ENCODE results near the gene PPP6R3. TPM values are rescaled to one million over a fixed set of nuclear protein-coding genes. Genes with fewer than 3 reads are reported as not detected.
"Not testable (repeated sequence)": the region's sequence is repeated elsewhere in the genome, so short reads cannot be mapped to it uniquely, and the experiment has no call there.

The PPP6R3 gene
- total RNA-seq, 2 experiments from 2014 or later, result 108 to 110 TPM

DNA sequence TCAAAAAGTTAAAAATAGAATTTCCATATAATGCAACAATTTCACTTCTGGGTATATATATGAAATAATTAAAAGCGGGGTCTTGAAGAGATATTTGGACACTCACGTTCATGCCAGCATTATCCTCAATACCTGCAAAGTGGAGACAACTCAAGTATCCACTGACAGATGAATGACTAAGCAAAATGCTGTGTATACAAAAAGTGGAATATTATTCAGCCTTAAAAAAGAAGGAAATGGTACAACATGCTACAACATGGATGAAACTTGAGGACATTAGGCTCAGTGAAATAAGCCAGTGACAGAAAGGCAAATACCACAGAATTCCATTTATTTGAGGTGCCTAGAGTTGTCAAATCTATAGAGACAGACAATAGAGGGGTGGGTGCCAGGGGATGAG is 161.3 kb downstream of the PPP6R3 start:
- CTCF ChIA-PET, result no interaction called here
- Mint-ChIP-seq H3K9me3 (no peaks in the 10 kb centered on the region), H3K4me3 (no peak overlapping the region), H3K27ac (no peak overlapping the region), H3K27me3 (no peaks in the 10 kb centered on the region), H3K36me3 (no peaks in the 10 kb centered on the region), H3K4me1 (ENCODE audit: low read depth) (no peaks in the 10 kb centered on the region)
- DNase-seq, result no peak
- POLR2A ChIA-PET, result no interaction called here
- intact Hi-C loops (cut with micrococcal nuclease), result no loop called here

DNA sequence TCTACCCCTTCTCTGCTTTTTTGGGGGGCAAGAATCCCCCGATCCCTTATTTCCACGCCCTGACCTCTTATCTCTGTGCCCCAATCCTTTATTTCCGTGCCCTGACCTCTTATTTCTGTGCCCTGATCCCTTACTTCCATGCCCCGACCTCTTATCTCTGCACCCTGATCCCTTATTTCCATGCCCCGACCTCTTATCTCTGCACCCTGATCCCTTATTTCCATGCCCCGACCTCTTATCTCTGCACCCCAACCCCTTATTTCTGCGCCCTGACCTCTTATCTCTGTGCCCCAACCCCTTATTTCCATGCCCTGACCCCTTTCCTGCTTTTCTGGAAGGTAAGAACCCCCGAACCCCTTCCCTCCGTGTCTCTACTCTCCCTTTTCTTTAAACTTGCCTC is 163.2 kb downstream of the PPP6R3 start:
- DNase-seq; H3K9me3 Mint-ChIP-seq; H3K36me3 Mint-ChIP-seq; CTCF ChIA-PET; H3K4me3 Mint-ChIP-seq; H3K4me1 Mint-ChIP-seq (ENCODE audit: low read depth); H3K27ac Mint-ChIP-seq; intact Hi-C loops (cut with micrococcal nuclease); H3K27me3 Mint-ChIP-seq; POLR2A ChIA-PET: not testable (repeated sequence)

DNA sequence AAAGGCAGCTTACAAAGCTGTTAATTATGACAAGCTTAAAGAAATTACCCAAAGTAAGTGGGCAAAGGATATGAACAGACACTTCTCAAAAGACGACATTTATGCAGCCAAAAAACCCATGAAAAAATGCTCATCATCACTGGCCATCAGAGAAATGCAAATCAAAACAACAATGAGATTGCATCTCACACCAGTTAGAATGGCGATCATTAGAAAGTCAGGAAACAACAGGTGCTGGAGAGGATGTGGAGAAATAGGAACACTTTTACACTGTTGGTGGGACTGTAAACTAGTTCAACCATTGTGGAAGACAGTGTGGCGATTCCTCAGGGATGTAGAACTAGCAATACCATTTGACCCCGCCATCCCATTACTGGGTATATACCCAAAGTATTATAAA is 164.5 kb downstream of the PPP6R3 start:
- CTCF ChIA-PET; H3K4me3 Mint-ChIP-seq; DNase-seq; intact Hi-C loops (cut with micrococcal nuclease); H3K27me3 Mint-ChIP-seq; POLR2A ChIA-PET; H3K36me3 Mint-ChIP-seq; H3K9me3 Mint-ChIP-seq; H3K4me1 Mint-ChIP-seq (ENCODE audit: low read depth); H3K27ac Mint-ChIP-seq: not testable (repeated sequence)

DNA sequence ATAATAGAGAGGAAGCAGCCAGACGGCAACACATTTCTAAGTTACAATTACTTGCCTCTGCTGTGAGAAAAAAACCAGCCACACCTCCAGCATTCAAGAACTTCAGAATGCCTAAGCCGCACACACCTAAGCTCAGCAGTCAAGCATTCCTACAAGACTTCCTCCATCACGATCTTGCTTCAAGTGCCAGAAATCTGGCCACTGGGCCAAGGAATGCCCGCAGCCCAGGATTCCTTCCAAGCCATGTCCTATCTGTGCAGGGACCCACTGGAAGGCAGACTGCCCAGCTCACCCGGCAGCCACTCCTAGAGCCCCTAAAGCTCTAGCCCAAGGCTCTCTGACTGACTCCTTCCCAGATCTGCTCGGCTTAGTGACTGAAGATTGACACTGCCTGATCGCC is 165.7 kb downstream of the PPP6R3 start:
- H3K27ac Mint-ChIP-seq; CTCF ChIA-PET; intact Hi-C loops (cut with micrococcal nuclease); H3K9me3 Mint-ChIP-seq; H3K4me3 Mint-ChIP-seq; H3K36me3 Mint-ChIP-seq; DNase-seq; H3K27me3 Mint-ChIP-seq; H3K4me1 Mint-ChIP-seq (ENCODE audit: low read depth); POLR2A ChIA-PET: not testable (repeated sequence)

DNA sequence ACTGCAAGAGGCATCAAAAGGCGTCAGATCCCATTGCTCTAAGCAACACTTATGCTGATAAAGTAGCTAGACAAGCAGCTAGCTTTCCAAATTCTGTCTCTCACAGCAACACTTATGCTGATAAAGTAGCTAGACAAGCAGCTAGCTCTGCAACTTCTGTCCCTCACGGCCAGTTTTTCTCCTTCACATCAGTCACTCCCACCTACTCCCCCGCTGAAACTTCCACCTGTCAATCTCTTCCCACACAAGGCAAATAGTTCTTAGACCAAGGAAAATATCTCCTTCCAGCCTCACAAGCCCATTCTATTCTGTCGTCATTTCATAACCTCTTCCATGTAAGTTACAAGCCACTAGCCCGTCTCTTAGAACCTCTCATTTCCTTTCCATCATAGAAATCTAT is 168.3 kb downstream of the PPP6R3 start:
- not testable (repeated sequence) for H3K9me3 Mint-ChIP-seq, H3K36me3 Mint-ChIP-seq

DNA sequence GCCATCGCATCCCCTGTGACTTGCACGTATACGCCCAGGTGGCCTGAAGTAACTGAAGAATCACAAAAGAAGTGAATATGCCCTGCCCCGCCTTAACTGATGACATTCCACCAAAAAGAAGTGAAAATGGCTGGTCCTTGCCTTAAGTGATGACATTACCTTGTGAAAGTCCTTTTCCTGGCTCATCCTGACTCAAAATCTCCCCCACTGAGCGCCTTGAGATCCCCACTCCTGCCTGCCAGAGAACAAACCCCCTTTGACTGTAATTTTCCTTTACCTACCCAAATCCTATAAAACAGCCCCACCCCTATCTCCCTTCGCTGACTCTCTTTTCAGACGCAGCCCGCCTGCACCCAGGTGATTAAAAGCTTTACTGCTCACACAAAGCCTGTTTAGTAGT is 171.8 kb downstream of the PPP6R3 start:
- DNase-seq; intact Hi-C loops (cut with micrococcal nuclease); H3K4me3 Mint-ChIP-seq; POLR2A ChIA-PET; H3K9me3 Mint-ChIP-seq; H3K27me3 Mint-ChIP-seq; H3K36me3 Mint-ChIP-seq; H3K27ac Mint-ChIP-seq; H3K4me1 Mint-ChIP-seq (ENCODE audit: low read depth); CTCF ChIA-PET: not testable (repeated sequence)

More for the DNA sequence above, 168.3 kb downstream of the PPP6R3 start:
- DNase-seq; CTCF ChIA-PET; H3K27ac Mint-ChIP-seq; H3K27me3 Mint-ChIP-seq; H3K4me3 Mint-ChIP-seq; H3K4me1 Mint-ChIP-seq (ENCODE audit: low read depth); POLR2A ChIA-PET; intact Hi-C loops (cut with micrococcal nuclease): not testable (repeated sequence)

DNA sequence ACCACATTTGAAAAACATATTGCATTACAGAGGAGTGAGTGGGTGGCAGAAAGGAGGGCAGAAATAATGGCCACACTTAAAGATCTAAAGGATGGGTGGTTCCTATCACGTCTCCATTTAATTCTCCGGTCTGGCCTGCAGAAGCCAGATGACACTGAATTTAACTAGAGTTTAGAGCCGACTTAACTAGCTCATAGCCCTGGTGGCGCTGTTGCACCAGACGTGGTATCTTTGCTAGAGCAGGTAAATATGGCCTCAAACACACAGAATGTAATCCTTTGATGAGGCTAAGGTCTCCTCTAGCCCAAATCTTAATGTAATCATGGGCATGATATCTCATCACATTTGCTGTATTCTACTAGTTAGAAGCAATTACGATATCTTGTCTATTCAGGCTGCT is 172.2 kb downstream of the PPP6R3 start:
- H3K27ac Mint-ChIP-seq, result no peak overlapping the region
- CTCF ChIA-PET, result no interaction called here
- H3K27me3 Mint-ChIP-seq, result peaks cover 10% of the 10 kb centered on the region

DNA sequence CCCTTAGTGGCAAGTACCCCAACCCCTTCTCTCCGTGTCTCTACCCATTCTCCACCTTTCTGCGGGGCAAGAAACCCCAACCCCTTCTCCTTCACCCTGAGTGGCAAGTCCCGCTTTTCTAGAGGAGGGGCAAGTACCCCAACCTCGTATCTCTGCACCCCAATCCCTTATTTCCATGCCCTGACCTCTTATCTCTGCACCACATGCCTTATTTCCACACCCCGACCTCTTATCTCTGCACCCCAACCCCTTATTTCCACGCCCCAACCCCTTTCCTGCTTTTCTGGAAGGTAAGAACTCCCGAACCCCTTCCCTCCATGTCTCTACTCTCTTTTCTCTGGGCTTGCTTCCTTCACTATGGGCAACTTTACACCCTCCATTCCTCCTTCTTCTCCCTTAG is 174.1 kb downstream of the PPP6R3 start:
- H3K36me3 Mint-ChIP-seq; H3K4me3 Mint-ChIP-seq; DNase-seq; H3K27ac Mint-ChIP-seq; H3K9me3 Mint-ChIP-seq; H3K4me1 Mint-ChIP-seq (ENCODE audit: low read depth); H3K27me3 Mint-ChIP-seq; CTCF ChIA-PET; POLR2A ChIA-PET; intact Hi-C loops (cut with micrococcal nuclease): not testable (repeated sequence)

More for the DNA sequence above, 172.2 kb downstream of the PPP6R3 start:
- Mint-ChIP-seq H3K36me3 (no peaks in the 10 kb centered on the region), H3K4me1 (ENCODE audit: low read depth) (no peaks in the 10 kb centered on the region), H3K4me3 (no peak overlapping the region), H3K9me3 (no peaks in the 10 kb centered on the region)
- intact Hi-C loops (cut with micrococcal nuclease), result no loop called here
- DNase-seq, result peak; percentile 66
- POLR2A ChIA-PET, result no interaction called here

DNA sequence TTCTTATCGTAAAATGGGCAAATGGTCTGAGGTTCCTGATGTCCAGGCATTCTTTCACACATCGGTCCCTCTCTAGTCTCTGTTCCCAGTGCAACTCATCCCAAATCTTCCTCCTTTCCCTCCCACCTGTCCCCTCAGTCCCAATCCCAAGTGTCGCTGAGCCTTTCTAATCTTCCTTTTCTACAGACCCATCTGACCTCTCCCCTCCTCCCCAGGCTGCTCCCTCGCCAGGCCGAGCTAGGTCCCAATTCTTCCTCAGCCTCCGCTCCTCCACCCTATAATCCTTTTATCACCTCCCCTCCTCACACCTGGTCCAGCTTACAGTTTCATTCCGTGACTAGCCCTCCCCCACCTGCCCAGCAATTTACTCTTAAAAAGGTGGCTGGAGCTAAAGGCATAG is 174.6 kb downstream of the PPP6R3 start:
- H3K27me3 Mint-ChIP-seq; H3K9me3 Mint-ChIP-seq; H3K36me3 Mint-ChIP-seq; H3K27ac Mint-ChIP-seq; intact Hi-C loops (cut with micrococcal nuclease); POLR2A ChIA-PET; H3K4me1 Mint-ChIP-seq (ENCODE audit: low read depth); DNase-seq; CTCF ChIA-PET; H3K4me3 Mint-ChIP-seq: not testable (repeated sequence)

DNA sequence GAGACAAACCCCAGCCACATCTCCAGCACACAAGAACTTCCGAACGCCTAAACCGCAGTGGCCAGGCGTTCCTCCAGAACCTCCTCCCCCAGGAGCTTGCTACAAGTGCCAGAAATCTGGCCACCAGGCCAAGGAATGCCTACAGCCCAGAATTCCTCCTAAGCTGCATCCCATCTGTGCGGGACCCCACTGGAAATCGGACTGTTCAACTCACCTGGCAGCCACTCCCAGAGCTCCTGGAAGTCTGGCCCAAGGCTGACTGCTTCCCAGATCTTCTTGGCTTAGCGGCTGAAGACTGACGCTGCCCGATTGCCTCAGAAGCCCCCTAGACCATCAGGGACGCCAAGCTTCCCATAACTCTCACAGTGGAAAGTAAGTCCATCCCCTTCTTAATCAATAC is 175.3 kb downstream of the PPP6R3 start:
- H3K36me3 Mint-ChIP-seq; H3K4me1 Mint-ChIP-seq (ENCODE audit: low read depth); H3K9me3 Mint-ChIP-seq; intact Hi-C loops (cut with micrococcal nuclease); H3K27ac Mint-ChIP-seq; POLR2A ChIA-PET; H3K4me3 Mint-ChIP-seq; DNase-seq; CTCF ChIA-PET: not testable (repeated sequence)
- peaks cover 12% of the 10 kb centered on the region for H3K27me3 Mint-ChIP-seq

DNA sequence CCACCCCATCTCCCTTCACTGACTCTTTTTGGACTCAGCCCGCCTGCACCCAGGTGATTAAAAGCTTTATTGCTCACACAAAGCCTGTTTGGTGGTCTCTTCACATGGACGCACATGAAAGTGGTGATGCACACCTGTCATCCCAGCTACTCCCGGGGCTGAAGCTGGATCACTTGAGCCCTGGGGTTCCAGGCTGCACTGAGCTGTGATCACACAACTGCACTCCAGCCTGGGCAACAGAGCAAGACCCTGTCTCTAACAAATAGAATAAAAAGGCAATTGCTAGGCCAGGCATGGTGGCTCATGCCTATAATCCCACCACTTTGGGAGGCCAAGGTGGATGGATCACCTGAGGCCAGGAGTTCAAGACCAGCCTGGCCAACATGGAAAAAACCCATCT is 178.8 kb downstream of the PPP6R3 start:
- H3K36me3 Mint-ChIP-seq; H3K4me1 Mint-ChIP-seq (ENCODE audit: low read depth); H3K27ac Mint-ChIP-seq; intact Hi-C loops (cut with micrococcal nuclease); DNase-seq; CTCF ChIA-PET; POLR2A ChIA-PET; H3K4me3 Mint-ChIP-seq; H3K9me3 Mint-ChIP-seq: not testable (repeated sequence)
- H3K27me3 Mint-ChIP-seq, result peaks cover 10% of the 10 kb centered on the region

DNA sequence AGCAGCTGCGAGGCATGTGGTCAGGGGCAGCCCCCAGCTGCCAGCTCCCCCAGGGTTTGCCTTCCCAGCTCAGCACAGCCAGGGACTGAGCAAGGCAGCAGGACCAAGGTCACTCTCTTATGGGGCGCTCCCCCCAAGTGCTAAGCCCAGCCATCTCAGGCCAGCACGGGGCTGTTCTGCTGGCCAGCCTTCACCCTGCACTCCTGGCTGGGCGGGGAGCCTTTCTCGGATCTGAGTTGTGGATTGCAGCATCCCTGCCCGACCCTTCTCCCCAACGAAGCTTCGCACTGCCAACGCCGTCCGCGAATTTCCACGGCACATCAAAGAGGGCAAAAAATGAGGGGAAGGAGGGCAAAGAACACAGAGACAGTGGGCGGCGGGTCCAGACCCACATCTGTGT is 181.3 kb downstream of the PPP6R3 start:
- Mint-ChIP-seq H3K27ac (no peak overlapping the region), H3K36me3 (no peaks in the 10 kb centered on the region), H3K27me3 (peaks cover 2% of the 10 kb centered on the region), H3K4me1 (ENCODE audit: low read depth) (no peaks in the 10 kb centered on the region), H3K9me3 (peaks cover 8% of the 10 kb centered on the region), H3K4me3 (no peak overlapping the region)
- POLR2A ChIA-PET, result no interaction called here
- CTCF ChIA-PET, result no interaction called here
- intact Hi-C loops (cut with micrococcal nuclease), result no loop called here
- no peak for DNase-seq

DNA sequence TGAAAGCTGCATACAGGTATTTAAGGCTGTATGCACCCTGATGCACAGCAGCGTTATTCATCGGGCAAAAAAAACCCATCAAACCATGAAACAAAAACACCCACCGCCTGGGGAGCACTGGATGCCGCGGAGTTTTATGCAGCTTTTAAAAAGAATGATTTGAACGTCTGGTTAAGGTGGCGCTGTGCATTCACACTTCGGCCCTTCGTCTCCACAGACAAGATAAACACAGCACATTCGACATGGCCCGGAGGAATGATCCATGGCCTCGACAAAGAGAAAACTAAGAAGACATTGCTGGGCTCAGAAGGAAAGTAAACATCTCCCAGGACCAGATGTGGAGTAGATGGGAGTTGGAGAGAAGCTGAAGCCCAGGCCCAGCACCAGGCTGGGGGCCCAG is 183.0 kb downstream of the PPP6R3 start:
- Mint-ChIP-seq H3K4me1 (ENCODE audit: low read depth) (no peaks in the 10 kb centered on the region), H3K4me3 (no peak overlapping the region), H3K9me3 (peaks cover 17% of the 10 kb centered on the region), H3K27me3 (peaks cover 9% of the 10 kb centered on the region), H3K27ac (no peak overlapping the region), H3K36me3 (no peaks in the 10 kb centered on the region)
- intact Hi-C loops (cut with micrococcal nuclease), result no loop called here
- CTCF ChIA-PET, result interaction anchor here (0.7 to 1.2 kb wide), 2 partner anchors 48 to 361 kb away, joined by 3 read pairs; no protein-coding TSS in a partner anchor
- DNase-seq, result no peak
- POLR2A ChIA-PET, result no interaction called here

DNA sequence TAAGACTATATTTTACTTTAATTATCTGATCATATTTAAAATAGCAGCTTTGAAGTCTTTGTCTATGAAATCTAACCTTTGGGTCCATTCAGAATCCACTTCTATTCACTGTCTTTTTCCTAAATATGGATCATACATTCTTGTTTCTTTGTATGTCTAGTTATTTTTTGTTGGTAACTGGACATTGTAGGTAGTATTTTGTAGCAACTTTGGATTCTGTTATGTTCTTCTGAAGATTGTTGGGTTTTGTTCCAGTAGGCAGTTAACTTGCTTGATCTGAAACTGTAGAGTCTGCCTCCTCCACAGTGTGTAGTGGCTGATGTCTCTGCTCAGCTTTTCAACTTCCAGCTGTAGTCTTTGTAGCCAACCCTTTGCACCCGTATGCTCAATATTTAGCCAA is 186.3 kb downstream of the PPP6R3 start:
- CTCF ChIA-PET, result no interaction called here
- Mint-ChIP-seq H3K36me3 (no peaks in the 10 kb centered on the region), H3K4me1 (ENCODE audit: low read depth) (no peaks in the 10 kb centered on the region)

More for the DNA sequence above, 186.3 kb downstream of the PPP6R3 start:
- Mint-ChIP-seq H3K9me3 (peaks cover 17% of the 10 kb centered on the region), H3K4me3 (no peak overlapping the region), H3K27ac (no peak overlapping the region), H3K27me3 (peaks cover 15% of the 10 kb centered on the region)
- POLR2A ChIA-PET, result no interaction called here
- intact Hi-C loops (cut with micrococcal nuclease), result no loop called here
- DNase-seq, result no peak
